ENCODE measurements around the gene FAM3D.

The FAM3D gene

GRCh38 chr3:58586776-58587192 is 79.8 kb downstream of the FAM3D start:
- no peak for TF ChIP-seq GATA3 (IDR thresholded peaks at IDR 0.05; ENCODE audit: low read depth, low read length)

- no peak for TF ChIP-seq GATA2 (IDR thresholded peaks at IDR 0.05; ENCODE audit: low read depth, low read length)
- TF ChIP-seq GATA3 (IDR thresholded peaks at IDR 0.05; ENCODE audit: low read depth, low read length): no peak
These were observed 80.6 kb downstream of the FAM3D start for GRCh38 chr3:58585994-58586393.

- TF ChIP-seq GATA3 (IDR thresholded peaks at IDR 0.05; ENCODE audit: low read depth, low read length) (no peak), GATA2 (IDR thresholded peaks at IDR 0.05; ENCODE audit: low read depth, low read length) (no peak)
These were observed 81.4 kb downstream of the FAM3D start for GRCh38 chr3:58585005-58585786.

GRCh38 chr3:58584690-58585004 is 81.9 kb downstream of the FAM3D start:
- TF ChIP-seq GATA3 (IDR thresholded peaks at IDR 0.05; ENCODE audit: low read depth, low read length) (no peak), GATA2 (IDR thresholded peaks at IDR 0.05; ENCODE audit: low read depth, low read length) (no peak)
